SK-N-MC (cell line): ENCODE data around the gene TEPSIN.

Experiments
- DNase-seq: peaks from one replicate; pipeline ENCODE4 v3.0.0-alpha.2; 2011; ENCODE audit warnings: low read depth, low spot score
- H3K27ac ChIP-seq: fragments of 200-600 bp; sonication (generic); 2 replicates; pipeline ENCODE4 v1.5.1; 2016; ENCODE audit warnings: mixed run types
- H3K36me3 ChIP-seq: fragments of 200-600 bp; sonication (generic); 2 replicates; pipeline ENCODE4 v1.6.1; 2017; ENCODE audit warnings: antibody characterized with exemption, low read length, mixed read lengths; ENCODE audit not compliant: insufficient read depth
- H3K4me3 ChIP-seq: fragments of 200-600 bp; sonication (generic); 2 replicates; pipeline ENCODE4 v1.5.1; 2016
- H3K9ac ChIP-seq: fragments of 200-600 bp; sonication (generic); 2 replicates; pipeline ENCODE4 v1.8.0; 2017; ENCODE audit warnings: mixed run types, mixed read lengths; ENCODE audit not compliant: insufficient read length
- H3K9me3 ChIP-seq: fragments of 200-600 bp; sonication (generic); 2 replicates; pipeline ENCODE4 v1.6.1; 2017; ENCODE audit warnings: low read depth, mild to moderate bottlenecking, antibody characterized with exemption, low read length, moderate library complexity, mixed read lengths
- EZH2 ChIP-seq: fragments of 200-600 bp; sonication (generic); IDR thresholded peaks from one replicate; pipeline ENCODE4 v1.6.1; 2017; ENCODE audit warnings: antibody characterized with exemption
- FOXP2 ChIP-seq: optimal IDR thresholded peaks from 2 replicates; pipeline ENCODE3; 2011; ENCODE audit warnings: mild to moderate bottlenecking, moderate library complexity; ENCODE audit not compliant: insufficient read depth; ENCODE audit errors: extremely low read length, control extremely low read depth
- POLR2AphosphoS5 ChIP-seq: IDR thresholded peaks from 2 replicates; pipeline ENCODE4 v1.6.1; 2012; ENCODE audit warnings: mild to moderate bottlenecking, low read depth, low read length, borderline replicate concordance

The TEPSIN gene

DNA sequence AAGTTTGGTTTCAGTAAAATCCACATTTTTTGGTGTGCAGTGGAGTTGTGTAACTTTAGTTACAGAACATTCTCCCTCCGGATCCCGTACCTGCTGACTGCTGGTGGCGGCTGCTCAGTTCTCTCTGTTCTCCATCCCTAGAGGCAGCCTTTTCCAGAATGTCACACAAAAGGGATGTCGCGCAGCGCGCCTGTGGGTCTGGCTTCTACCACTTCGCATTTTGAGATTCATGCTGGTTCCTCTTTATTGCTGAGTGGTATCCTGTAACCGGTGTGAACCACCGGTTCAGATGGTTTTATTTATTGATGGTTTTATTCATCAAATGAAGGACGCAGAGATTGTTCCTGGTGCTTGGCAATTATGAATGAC, 15.1 kb downstream of the TEPSIN start:
- DNase-seq: no peak
- no peaks in the 10 kb centered on the region for H3K9me3 ChIP-seq
- no peaks in the 10 kb centered on the region for H3K36me3 ChIP-seq
- no peak overlapping the region for H3K4me3 ChIP-seq
- no peak overlapping the region for H3K9ac ChIP-seq
- H3K27ac ChIP-seq: no peak overlapping the region
- TF ChIP-seq POLR2AphosphoS5 (no peak), FOXP2 (no peak), EZH2 (no peak)

DNA sequence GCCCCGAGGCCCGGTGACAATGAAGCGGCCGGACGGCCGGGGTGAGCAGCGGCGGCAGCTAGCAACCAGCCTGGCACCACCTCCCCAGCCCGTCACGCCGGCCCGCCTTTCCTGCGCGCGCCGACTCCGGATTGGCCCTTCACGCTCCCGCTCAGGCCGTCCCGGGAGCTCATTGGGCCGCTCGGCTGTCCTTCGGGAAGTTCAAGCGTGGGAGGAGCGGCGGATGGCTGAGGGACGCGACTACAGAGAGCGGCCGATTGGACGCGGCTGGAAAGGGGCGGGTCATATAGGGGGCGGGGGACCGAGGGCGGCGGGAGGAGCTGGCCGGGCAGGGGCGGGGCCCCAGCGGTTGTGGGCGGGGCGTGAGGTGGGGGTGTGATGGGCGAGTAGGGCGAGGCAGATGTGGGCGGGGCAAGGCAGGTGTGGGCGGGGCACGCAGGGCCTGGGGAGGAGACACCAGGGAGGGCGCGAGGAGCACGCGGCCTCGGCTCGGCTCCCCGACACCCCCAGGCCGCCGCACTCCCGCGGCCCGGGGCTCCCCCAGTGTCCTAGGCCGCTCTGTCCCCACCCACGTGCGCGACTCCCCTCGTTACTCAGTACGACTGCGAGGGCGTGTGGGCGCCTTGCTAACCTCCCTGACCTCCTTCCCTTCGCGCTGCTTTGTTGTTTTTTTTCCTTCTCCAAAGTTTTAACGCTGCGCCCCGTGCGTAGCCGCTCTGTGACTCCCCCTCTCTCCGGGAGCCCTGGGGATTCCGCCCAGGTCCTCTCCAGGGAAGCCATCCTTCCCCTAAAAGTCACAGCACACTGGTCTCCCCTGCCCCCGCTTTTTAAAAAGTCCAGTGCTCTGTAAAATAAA, 15.7 kb downstream of the TEPSIN start, which contains the start of gene CEP131:
Gene CEP131, minus strand, starts transcription at position 60 of the 856 bp plus-strand sequence. CDS start 2,909 bp downstream, outside the sequence.
- TF ChIP-seq FOXP2 (no peak), EZH2 (no peak), POLR2AphosphoS5 (peak; percentile 47; the same call in 1 of the 2 replicates)
- H3K36me3 ChIP-seq: no peaks in the 10 kb centered on the region
- peak; percentile 70 for DNase-seq
- peak within 1 kb of the TSS; percentile 76 for H3K9ac ChIP-seq
- peak within 1 kb of the TSS; percentile 89 for H3K4me3 ChIP-seq
- H3K9me3 ChIP-seq: no peaks in the 10 kb centered on the region
- no peak within 1 kb of the TSS; the same call in 1 of the 2 replicates for H3K27ac ChIP-seq

- Histone ChIP-seq H3K27ac (no peak overlapping the region), H3K9ac (peak overlapping the region; percentile 76), H3K9me3 (no peaks in the 10 kb centered on the region), H3K36me3 (no peaks in the 10 kb centered on the region; the same call in 1 of the 2 replicates), H3K4me3 (peak overlapping the region; percentile 89)
- TF ChIP-seq FOXP2 (no peak), EZH2 (no peak), POLR2AphosphoS5 (no peak)
- DNase-seq: no peak
Observed at GRCh38 chr17:81222620-81222905, 16.3 kb downstream of the TEPSIN start.

DNA sequence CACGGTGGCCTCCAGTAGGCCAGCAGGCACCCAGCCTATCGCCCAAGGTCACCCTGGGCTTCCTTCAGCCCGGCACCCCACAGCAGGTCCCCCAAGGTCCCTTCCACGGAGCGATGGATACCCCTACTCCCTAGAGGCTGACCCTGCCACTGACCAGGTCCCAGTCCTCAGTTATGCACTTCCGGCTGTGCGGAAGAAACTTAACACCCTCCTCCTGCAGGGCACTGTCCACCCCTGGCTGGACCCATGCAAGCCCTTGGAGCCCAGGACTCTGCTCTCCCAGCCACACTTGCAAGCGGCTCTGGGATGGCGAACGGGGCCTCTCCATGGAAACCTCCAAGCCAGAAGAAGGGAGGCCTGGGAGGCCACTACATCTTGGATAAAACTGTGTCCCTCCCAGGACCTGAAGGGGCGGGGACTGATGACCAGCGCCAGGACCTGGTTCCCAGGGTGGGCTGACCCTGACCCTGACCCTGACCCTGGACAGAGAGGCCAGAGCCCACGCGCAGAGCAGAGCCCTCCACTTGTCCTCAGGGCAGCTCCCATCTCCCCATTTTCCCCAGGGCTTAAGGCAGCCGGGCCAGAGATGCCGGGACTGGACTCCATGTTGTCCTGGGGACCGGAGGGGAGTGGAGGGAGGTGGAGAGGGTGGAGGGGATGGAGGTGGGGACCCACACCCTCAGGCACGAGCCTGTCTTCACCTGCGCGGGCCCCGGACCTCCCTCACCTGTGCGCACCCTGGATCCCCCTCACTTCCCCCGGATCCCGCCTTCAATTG, 16.8 kb downstream of the TEPSIN start:
- H3K4me3 ChIP-seq: peak overlapping the region; percentile 89
- TF ChIP-seq EZH2 (no peak), POLR2AphosphoS5 (no peak), FOXP2 (no peak)
- DNase-seq: no peak
- H3K9me3 ChIP-seq: no peaks in the 10 kb centered on the region
- peak overlapping the region; percentile 76 for H3K9ac ChIP-seq
- H3K27ac ChIP-seq: no peak overlapping the region
- H3K36me3 ChIP-seq: no peaks in the 10 kb centered on the region; the same call in 1 of the 2 replicates

GRCh38 chr17:81221371-81221841, 17.4 kb downstream of the TEPSIN start:
- no peaks in the 10 kb centered on the region for H3K9me3 ChIP-seq
- DNase-seq: no peak
- no peak overlapping the region; the same call in 1 of the 2 replicates for H3K4me3 ChIP-seq
- H3K9ac ChIP-seq: no peak overlapping the region
- TF ChIP-seq EZH2 (no peak), POLR2AphosphoS5 (no peak), FOXP2 (no peak)
- no peak overlapping the region for H3K27ac ChIP-seq
- no peaks in the 10 kb centered on the region; the same call in 1 of the 2 replicates for H3K36me3 ChIP-seq

DNA sequence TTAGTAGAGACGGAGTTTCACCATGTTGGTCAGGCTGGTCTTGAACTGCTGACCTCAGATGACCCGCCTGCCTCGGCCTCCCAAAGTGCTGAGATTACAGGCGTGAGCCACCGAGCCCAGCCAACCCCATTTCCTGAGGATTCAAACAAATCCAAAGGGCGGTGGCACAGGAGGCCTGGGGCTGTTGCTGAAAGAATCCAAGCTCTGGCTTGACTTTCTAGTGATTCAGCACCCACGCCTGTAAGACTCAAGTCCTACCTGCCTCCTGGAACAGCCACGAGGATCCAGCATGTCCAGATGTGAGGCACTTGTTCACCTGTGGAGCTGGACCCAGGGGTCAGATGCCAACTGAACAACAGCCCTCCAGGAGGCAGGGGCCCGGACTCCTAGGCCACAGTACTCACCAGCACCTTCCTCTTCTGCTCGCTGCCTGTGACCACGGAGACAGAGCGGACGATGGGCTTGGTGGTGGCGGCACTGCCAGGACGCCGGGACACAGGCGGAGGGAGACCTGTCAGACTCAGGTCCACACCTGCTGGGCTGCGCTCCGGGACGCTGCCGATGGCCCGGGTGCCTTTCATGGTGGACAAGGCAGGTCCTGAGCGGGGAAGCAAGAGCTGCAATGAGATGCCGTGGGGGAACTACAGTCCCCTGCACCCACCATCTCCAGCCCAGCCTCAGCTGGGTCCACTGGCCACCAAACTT, 19.2 kb downstream of the TEPSIN start:
- Histone ChIP-seq H3K36me3 (no peaks in the 10 kb centered on the region; the same call in 1 of the 2 replicates), H3K9ac (no peak overlapping the region)

GRCh38 chr17:81218991-81219390, 19.9 kb downstream of the TEPSIN start:
- TF ChIP-seq POLR2AphosphoS5 (no peak), EZH2 (no peak), FOXP2 (no peak)

More for the DNA sequence above, 19.2 kb downstream of the TEPSIN start:
- Histone ChIP-seq H3K4me3 (no peak overlapping the region), H3K9me3 (no peaks in the 10 kb centered on the region), H3K27ac (no peak overlapping the region)
- TF ChIP-seq FOXP2 (no peak), EZH2 (no peak), POLR2AphosphoS5 (no peak)
- DNase-seq: no peak

DNA sequence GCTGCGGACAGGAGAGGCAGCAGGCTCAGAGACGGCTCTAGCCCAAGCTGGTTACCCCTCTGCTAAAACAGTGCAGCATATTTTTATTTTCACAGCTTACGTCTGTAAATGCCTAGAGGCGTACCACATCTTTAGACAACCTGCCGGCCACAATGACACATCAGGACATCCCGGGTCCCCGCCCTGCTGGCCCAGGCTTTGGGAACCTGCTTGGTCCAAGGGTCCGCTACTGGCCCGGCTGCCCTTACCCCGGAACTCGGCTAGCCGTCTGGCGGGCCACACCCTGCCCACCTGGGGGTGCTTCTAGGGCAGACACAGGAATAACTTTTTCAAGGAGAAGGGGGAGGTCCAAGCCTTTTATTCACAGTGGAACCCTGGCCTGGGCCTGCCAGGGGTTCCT, 20.4 kb downstream of the TEPSIN start:
- no peak overlapping the region for H3K27ac ChIP-seq
- no peaks in the 10 kb centered on the region for H3K9me3 ChIP-seq
- H3K36me3 ChIP-seq: no peaks in the 10 kb centered on the region; the same call in 1 of the 2 replicates
- TF ChIP-seq POLR2AphosphoS5: no peak
- TF ChIP-seq FOXP2: no peak
- TF ChIP-seq EZH2: no peak
- H3K9ac ChIP-seq: no peak overlapping the region
- DNase-seq: no peak
- H3K4me3 ChIP-seq: no peak overlapping the region

More at GRCh38 chr17:81218991-81219390, 19.9 kb downstream of the TEPSIN start:
- no peak overlapping the region for H3K9ac ChIP-seq
- no peak for DNase-seq
- no peak overlapping the region for H3K4me3 ChIP-seq
- H3K27ac ChIP-seq: no peak overlapping the region
- H3K36me3 ChIP-seq: no peaks in the 10 kb centered on the region; the same call in 1 of the 2 replicates
- H3K9me3 ChIP-seq: no peaks in the 10 kb centered on the region
